ENCODE data around the gene FAM240A.
"Not testable (repeated sequence)": the region's sequence is repeated elsewhere in the genome, so short reads cannot be mapped to it uniquely, and the experiment has no call there.

FAM240A gene

DNA sequence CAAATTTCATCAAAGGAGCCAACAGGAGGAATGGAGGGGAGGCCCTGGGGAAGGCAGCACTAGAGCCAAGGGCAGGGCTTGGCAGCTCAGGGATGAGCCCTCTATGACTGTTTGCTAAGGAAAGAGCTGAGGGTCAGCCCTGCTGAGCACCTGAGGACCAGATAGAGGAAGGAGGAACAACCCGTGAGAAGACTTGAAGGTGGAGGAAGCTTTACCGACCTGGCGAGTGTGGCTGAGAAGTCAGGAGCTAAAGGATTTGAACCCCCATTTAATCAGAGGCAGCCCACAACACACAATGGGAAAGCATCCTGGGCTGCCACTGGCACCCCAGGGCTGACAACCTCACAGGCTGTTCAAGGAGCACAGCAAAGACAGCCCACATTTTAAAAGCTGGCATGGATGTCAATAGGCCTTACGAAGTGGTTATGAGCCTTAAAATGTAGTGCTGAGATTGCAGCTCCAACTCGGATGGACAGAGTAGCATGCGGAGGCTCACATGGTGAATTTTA, 25.5 kb upstream of the FAM240A start:
- TF ChIP-seq, protein P1, sequence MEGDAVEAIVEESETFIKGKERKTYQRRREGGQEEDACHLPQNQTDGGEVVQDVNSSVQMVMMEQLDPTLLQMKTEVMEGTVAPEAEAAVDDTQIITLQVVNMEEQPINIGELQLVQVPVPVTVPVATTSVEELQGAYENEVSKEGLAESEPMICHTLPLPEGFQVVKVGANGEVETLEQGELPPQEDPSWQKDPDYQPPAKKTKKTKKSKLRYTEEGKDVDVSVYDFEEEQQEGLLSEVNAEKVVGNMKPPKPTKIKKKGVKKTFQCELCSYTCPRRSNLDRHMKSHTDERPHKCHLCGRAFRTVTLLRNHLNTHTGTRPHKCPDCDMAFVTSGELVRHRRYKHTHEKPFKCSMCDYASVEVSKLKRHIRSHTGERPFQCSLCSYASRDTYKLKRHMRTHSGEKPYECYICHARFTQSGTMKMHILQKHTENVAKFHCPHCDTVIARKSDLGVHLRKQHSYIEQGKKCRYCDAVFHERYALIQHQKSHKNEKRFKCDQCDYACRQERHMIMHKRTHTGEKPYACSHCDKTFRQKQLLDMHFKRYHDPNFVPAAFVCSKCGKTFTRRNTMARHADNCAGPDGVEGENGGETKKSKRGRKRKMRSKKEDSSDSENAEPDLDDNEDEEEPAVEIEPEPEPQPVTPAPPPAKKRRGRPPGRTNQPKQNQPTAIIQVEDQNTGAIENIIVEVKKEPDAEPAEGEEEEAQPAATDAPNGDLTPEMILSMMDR (IDR thresholded peaks at IDR 0.05; ENCODE audit: extremely low read depth, insufficient read depth, missing control alignments): no peak
- no peak for DNase-seq (ENCODE audit: low spot score)
- in situ Hi-C loops (cut with MboI; ENCODE audit: low pct_unique_long_range_greater_than_20kb, low sequenced_read_pairs, unreplicated experiment): no loop called here

DNA sequence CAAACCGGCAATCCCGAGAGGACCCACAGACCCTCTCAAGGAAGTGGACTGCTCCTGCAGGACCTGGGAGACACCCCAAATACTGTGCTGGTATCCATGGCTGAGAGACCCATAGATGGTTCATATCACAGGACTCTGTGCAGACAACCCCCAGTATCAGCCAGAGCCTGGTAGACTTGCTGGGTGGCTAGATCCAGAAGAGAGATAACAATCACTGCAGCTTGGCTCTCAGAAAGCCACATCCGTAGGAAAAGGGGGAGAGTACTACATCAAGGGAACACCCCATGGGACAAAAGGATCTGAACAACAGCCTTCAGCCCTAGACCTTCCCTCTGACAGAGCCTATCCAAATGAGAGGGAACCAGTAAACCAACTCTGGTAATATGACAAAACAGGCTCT, 25.1 kb upstream of the FAM240A start:
- in situ Hi-C loops (cut with MboI; ENCODE audit: low pct_unique_long_range_greater_than_20kb, low sequenced_read_pairs, unreplicated experiment); DNase-seq (ENCODE audit: low spot score): not testable (repeated sequence)

DNA sequence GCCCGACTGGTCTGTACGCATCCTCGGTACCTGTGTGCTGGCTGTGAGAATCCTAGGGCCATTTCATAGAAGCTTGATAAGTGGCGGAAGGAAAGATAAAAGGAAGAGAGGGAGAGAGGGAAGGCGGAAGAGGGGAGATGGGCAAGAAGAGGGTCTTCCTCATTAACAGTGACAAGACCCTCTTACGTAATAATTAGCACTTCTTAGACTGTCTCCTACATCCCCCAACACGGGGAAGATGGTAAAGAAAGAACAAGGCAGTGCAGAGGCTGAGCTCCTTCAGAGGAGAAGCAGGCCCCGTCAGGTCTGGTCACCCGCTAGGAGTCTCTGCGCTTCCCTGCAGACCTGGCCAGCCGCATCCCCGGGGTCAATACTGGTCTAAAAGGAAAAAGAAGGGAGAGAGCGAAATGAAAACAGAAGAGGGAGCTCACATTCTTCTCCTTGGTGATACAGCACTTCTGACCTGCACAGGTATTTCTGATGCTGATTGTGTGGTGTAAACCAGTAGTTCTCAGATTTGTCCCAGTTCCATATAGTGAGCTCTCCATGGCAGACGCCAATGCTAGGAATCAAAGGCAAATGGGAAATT, 19.0 kb upstream of the FAM240A start:
- in situ Hi-C loops (cut with MboI; ENCODE audit: low pct_unique_long_range_greater_than_20kb, low sequenced_read_pairs, unreplicated experiment): no loop called here
- DNase-seq (ENCODE audit: low spot score): no peak
- TF ChIP-seq, protein P1 (IDR thresholded peaks at IDR 0.05; ENCODE audit: extremely low read depth, insufficient read depth, missing control alignments): no peak

DNA sequence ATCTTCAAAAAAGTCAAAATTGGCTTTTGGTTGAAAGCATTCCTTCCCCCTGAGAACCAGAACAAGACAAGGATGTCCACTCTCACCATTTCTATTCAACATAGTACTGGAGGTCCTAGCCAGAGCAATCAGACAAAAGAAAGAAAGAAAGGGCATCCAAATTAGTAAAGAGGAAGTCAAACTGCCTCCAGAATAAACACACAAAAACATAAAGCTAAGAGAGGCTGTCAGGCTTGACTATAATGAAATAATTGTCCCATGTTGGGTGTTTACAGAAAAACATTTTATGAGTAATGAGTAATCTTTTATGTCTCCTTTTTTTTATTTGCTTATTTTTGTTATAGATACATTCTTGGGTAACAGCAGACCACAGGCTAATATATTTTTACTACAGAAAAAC, 18.3 kb upstream of the FAM240A start:
- TF ChIP-seq, protein P1 (IDR thresholded peaks at IDR 0.05; ENCODE audit: extremely low read depth, insufficient read depth, missing control alignments): no peak
- DNase-seq (ENCODE audit: low spot score): no peak
- in situ Hi-C loops (cut with MboI; ENCODE audit: low pct_unique_long_range_greater_than_20kb, low sequenced_read_pairs, unreplicated experiment): no loop called here

- DNase-seq (ENCODE audit: low spot score): no peak
- in situ Hi-C loops (cut with MboI; ENCODE audit: low pct_unique_long_range_greater_than_20kb, low sequenced_read_pairs, unreplicated experiment): no loop called here
- TF ChIP-seq, protein P1 (IDR thresholded peaks at IDR 0.05; ENCODE audit: extremely low read depth, insufficient read depth, missing control alignments): no peak
Measured at GRCh38 chr3:46594723-46595122, 17.6 kb upstream of the FAM240A start.

GRCh38 chr3:46595819-46596314, 16.5 kb upstream of the FAM240A start:
- DNase-seq (ENCODE audit: low spot score): no peak
- TF ChIP-seq, protein P1 (IDR thresholded peaks at IDR 0.05; ENCODE audit: extremely low read depth, insufficient read depth, missing control alignments): no peak
- in situ Hi-C loops (cut with MboI; ENCODE audit: low pct_unique_long_range_greater_than_20kb, low sequenced_read_pairs, unreplicated experiment): no loop called here

DNA sequence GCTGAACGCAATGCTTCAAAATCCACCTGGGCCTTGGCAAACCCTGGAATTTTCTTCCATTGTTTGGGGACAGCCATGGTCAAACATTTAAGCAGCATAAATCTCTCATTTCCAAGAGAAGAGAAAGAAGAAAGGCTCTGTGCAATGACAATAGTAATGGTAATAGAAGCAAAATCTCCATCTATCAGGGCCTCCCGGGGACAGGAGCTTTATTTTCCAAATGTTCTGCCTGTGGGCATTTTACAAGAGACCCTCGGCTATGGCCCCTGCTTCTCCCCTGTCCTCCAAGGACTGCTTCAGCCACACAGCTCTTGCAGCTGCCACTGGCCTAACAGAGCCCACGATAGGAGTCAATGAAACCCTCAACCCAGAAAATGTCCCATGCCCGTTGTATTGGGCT, 12.7 kb upstream of the FAM240A start:
- no peak for DNase-seq (ENCODE audit: low spot score)
- TF ChIP-seq, protein P1 (IDR thresholded peaks at IDR 0.05; ENCODE audit: extremely low read depth, insufficient read depth, missing control alignments): no peak
- in situ Hi-C loops (cut with MboI; ENCODE audit: low pct_unique_long_range_greater_than_20kb, low sequenced_read_pairs, unreplicated experiment): no loop called here
